Duodenal mucosa (tissue), 2 donors: ENCODE data around the gene COMMD4.
"Not testable (repeated sequence)": the region's sequence is repeated elsewhere in the genome, so short reads cannot be mapped to it uniquely, and the experiment has no call there.

Experiments
- H3K27ac ChIP-seq: one replicate; pipeline ENCODE4 v1.7.0; 2013; ENCODE audit warnings: low read depth, low read length
- H3K27me3 ChIP-seq, 2 donors: one replicate each; pipeline ENCODE4 v1.7.0; 2013; ENCODE audit warnings: low read length in 2 of 2, control low read depth in 1 of 2; ENCODE audit not compliant: insufficient read depth in 2 of 2, control insufficient read depth in 1 of 2
- H3K36me3 ChIP-seq, 2 donors: one replicate each; pipeline ENCODE4 v1.7.0; 2013; ENCODE audit warnings: low read length in 2 of 2, control low read depth in 1 of 2; ENCODE audit not compliant: insufficient read depth in 2 of 2, control insufficient read depth in 1 of 2
- H3K4me1 ChIP-seq, 2 donors: one replicate each; pipeline ENCODE4 v1.7.0; 2013; ENCODE audit warnings: low read length in 2 of 2, control low read depth in 1 of 2; ENCODE audit not compliant: insufficient read depth in 2 of 2, control insufficient read depth in 1 of 2
- H3K4me3 ChIP-seq, 2 donors: one replicate each; pipeline ENCODE4 v1.7.0; 2013; ENCODE audit warnings: low read length in 2 of 2, low read depth in 1 of 2
- H3K9ac ChIP-seq, 2 donors: one replicate each; pipeline ENCODE4 v1.7.0; 2013; ENCODE audit warnings: low read length in 2 of 2, low read depth in 1 of 2
- H3K9me3 ChIP-seq, 2 donors: one replicate each; pipeline ENCODE4 v1.7.0; 2013; ENCODE audit warnings: low read length in 2 of 2, control low read depth in 1 of 2; ENCODE audit not compliant: control insufficient read depth in 1 of 2

Gene COMMD4

GRCh38 chr15:75371486-75371885, 35.6 kb downstream of the COMMD4 start:
- Histone ChIP-seq H3K4me3 (no peak overlapping the region), H3K9me3 (no peaks in the 10 kb centered on the region), H3K4me1 (peaks cover 21 to 22% of the 10 kb centered on the region in 2 donors), H3K27me3 (no peaks in the 10 kb centered on the region), H3K9ac (no peak overlapping the region), H3K36me3 (peaks cover 35 to 58% of the 10 kb centered on the region in 2 donors), H3K27ac (no peak overlapping the region)

GRCh38 chr15:75371901-75372688, 36.2 kb downstream of the COMMD4 start:
- Histone ChIP-seq H3K27ac (no peak overlapping the region), H3K36me3 (peaks cover 29 to 56% of the 10 kb centered on the region in 2 donors), H3K27me3 (no peaks in the 10 kb centered on the region), H3K9me3 (no peaks in the 10 kb centered on the region), H3K4me3 (no peak overlapping the region), H3K4me1 (peaks cover 21 to 22% of the 10 kb centered on the region in 2 donors), H3K9ac (no peak overlapping the region)

- Histone ChIP-seq H3K27ac (no peak overlapping the region), H3K27me3 (no peaks in the 10 kb centered on the region), H3K9me3 (no peaks in the 10 kb centered on the region), H3K9ac (no peak overlapping the region), H3K4me3 (no peak overlapping the region), H3K4me1 (peaks cover 5 to 8% of the 10 kb centered on the region in 2 donors), H3K36me3 (peaks cover 22 to 66% of the 10 kb centered on the region in 2 donors)
These were observed 44.9 kb downstream of the COMMD4 start for GRCh38 chr15:75380773-75381172.

GRCh38 chr15:75383986-75384385, 48.1 kb downstream of the COMMD4 start:
- not testable (repeated sequence) for H3K4me3 ChIP-seq, H3K9me3 ChIP-seq, H3K27ac ChIP-seq, H3K4me1 ChIP-seq, H3K9ac ChIP-seq, H3K27me3 ChIP-seq
- peaks cover 27 to 72% of the 10 kb centered on the region in 2 donors for H3K36me3 ChIP-seq
